GM21576 (cell line): ENCODE measurements around the gene OR1S2.
"Not testable (repeated sequence)": the region's sequence is repeated elsewhere in the genome, so short reads cannot be mapped to it uniquely, and the experiment has no call there.

Experiments
- ATAC-seq: cut with Tn5 transposase; IDR thresholded peaks from one replicate; pipeline ENCODE4 v1.9.1; 2021; ENCODE audit warnings: mild to moderate bottlenecking, moderate library complexity; ENCODE audit not compliant: unreplicated experiment

OR1S2 gene, protein sequence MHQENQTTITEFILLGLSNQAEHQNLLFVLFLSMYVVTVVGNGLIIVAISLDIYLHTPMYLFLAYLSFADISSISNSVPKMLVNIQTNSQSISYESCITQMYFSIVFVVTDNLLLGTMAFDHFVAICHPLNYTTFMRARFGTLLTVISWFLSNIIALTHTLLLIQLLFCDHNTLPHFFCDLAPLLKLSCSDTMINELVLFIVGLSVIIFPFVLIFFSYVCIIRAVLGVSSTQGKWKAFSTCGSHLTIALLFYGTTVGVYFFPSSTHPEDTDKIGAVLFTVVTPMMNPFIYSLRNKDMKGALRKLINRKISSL

GRCh38 chr11:58204042-58204441, at the start of gene OR1S2:
TSS of gene OR1S2 (minus strand) at chr11:58204142. CDS start at chr11:58204142, 0 bp downstream.
- ATAC-seq = no peak

GRCh38 chr11:58243954-58244353, 40.0 kb upstream of the OR1S2 start:
- ATAC-seq = no peak

DNA sequence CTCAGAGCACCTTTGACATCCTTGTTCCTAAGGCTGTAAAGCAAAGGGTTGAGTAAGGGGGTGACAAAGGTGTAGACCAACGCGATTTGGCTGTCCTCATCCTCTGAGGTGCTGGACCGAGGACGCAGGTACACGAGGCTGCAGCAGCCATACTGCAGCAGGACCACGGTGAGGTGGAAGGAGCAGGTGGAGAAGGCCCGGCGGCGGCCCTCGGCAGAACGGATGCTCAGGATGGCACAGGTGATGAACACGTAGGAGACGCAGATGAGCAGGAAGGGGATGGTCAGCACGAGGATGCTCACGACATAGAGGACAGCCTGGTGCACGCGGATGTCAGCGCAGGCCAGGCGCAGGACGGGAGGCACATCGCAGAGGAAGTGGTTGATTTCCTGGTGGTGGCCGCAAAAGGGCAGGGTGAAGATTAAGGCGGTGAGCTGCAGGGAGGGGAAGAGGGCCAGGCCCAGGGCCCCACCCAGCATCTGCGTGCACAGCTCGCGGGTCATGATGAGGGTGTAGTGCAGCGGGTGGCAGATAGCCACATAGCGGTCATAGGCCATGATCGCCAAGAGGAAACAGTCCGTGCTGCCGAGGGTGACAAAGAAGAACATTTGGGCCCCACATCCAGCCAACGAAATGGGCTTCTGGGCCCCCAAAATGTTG, 24.1 kb upstream of the OR1S2 start:
- no peak for ATAC-seq

DNA sequence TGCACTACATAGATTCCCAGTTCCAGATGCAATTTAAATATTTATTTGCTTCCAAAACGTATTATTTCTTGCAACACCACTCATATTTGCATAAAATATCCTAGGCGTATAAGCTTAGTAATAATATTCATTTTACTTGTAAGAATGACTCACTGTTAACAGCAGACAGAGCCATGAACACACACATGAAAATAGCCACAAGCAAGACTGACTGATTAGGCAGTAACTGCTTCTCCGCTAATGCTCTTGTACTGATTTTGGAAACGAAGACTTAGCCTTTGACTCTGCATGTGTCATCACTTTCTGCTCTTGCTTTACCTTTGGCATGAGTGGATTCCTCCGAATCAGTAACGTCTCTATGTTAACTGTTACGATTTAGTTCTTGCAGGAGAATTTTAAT, 18.8 kb upstream of the OR1S2 start:
- no peak for ATAC-seq

DNA sequence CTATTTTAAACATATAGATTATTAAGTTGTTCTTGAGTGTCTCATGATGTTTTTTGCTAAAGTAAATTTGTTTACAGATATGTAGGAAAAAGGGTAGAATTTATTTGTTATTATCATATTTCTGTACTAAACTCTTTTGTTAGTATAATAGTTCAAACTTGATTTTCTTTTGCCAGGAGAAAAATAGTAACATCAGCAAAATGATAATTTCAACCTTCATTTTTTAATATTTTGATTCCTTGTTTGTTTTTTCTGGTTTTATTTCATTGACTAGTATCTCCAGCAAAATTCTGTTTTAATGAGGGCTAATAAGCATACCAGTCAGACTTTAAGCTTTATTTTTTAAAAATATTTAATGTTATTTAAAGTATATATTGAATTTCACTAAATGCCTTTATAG, 12.5 kb upstream of the OR1S2 start:
- ATAC-seq = no peak

GRCh38 chr11:58212420-58212819, 8.5 kb upstream of the OR1S2 start, which contains the start of gene OR1S1:
TSS of gene OR1S1 (plus strand) at chr11:58212720.
- not testable (repeated sequence) for ATAC-seq

GRCh38 chr11:58199271-58199670, 4.7 kb downstream of the OR1S2 start:
- ATAC-seq = no peak

- no peak for ATAC-seq
Observed at GRCh38 chr11:58195939-58196338, 8.0 kb downstream of the OR1S2 start.

GRCh38 chr11:58193391-58193790, 10.6 kb downstream of the OR1S2 start:
- ATAC-seq = no peak

DNA sequence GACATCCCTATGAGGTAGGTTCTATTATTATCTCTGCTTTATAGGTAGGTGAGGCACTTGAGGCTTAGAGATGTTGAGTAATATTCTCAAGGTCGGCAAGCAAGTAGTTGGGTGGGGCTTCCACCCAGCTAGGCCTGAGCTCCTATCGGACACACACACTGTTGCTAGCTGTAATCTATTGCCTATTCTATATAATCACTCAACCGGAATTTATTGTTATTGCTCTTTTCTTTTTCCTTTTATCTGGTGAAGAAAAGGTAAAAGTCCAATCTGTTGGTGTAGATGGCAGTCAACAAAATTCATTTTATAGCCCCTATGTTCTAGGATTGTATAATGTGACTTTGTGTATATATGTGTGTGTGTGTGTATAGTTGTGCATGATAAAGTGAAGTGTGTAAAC, 11.7 kb downstream of the OR1S2 start:
- ATAC-seq = no peak

- no peak for ATAC-seq
Observed at GRCh38 chr11:58188770-58189169, 15.2 kb downstream of the OR1S2 start, which contains the start of gene OR9Q2. TSS of gene OR9Q2 (plus strand) at chr11:58189070. CDS start at chr11:58190491, 1,421 bp downstream.

- ATAC-seq = no peak
Observed at GRCh38 chr11:58186938-58187337, 17.0 kb downstream of the OR1S2 start.

DNA sequence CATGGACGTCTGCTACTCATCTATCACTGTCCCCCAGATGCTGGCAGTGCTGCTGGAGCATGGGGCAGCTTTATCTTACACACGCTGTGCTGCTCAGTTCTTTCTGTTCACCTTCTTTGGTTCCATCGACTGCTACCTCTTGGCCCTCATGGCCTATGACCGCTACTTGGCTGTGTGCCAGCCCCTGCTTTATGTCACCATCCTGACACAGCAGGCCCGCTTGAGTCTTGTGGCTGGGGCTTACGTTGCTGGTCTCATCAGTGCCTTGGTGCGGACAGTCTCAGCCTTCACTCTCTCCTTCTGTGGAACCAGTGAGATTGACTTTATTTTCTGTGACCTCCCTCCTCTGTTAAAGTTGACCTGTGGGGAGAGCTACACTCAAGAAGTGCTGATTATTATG, 24.3 kb downstream of the OR1S2 start:
- ATAC-seq = no peak

GRCh38 chr11:58178444-58178843, 25.5 kb downstream of the OR1S2 start:
- ATAC-seq = no peak

DNA sequence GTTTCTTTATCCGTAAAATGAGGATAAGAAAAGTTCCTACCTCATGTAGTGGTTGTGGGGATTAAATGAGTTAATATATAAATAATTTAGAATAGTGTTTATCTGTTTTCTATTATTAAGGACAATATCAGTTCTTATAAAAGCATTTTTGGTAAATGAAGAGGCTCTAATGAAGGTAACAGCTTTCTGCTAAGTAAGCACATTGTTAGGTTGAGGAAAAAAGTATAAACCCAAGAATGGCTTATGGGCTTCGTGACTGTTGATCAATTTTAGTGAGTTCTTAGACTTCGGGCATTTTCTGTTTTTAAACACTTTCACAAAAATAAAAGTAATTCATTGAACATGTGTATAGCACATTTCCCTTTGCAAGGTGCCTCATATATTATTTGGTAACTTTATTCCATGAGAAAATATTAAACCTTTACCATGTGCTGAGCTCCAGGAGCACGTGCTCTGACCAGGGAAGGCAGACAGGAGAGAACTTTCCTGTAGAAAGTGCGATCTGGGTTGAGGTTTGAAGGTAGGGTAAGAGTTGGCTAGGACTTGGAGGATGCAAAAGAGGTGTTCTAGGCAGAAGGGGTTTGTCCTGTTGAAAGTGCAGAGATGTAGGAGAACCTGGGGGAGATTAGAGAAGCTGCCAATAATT, 26.4 kb downstream of the OR1S2 start:
- ATAC-seq = no peak

- no peak for ATAC-seq
Observed at GRCh38 chr11:58165504-58166106, 38.3 kb downstream of the OR1S2 start.

- ATAC-seq = no peak
Observed at GRCh38 chr11:58164990-58165389, 39.0 kb downstream of the OR1S2 start.

DNA sequence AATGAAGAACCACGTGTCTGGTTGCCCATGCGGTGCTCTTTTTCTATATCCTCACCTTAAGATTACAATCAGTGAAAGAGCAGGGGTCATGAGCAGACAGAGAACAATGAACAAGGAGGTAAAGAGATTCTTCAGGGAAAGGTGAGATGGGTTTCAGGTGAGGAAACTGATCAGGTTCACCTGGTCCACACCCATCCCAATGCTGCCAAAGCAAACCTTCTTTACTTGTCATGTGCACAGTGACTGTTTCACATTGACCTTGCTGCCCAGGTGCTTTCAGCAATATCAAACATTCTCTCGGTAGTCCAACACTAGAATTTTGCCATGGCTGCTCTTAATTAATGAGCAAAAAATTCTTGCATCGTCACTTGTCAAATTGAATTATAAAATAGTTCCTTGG, 39.6 kb downstream of the OR1S2 start:
- no peak for ATAC-seq
